AG09319 (cell line): ENCODE data around the gene CTAGE6.
"Not testable (repeated sequence)": the region's sequence is repeated elsewhere in the genome, so short reads cannot be mapped to it uniquely, and the experiment has no call there.

Experiments used
- DNase-seq: peaks from one replicate; pipeline ENCODE4 v3.0.0-alpha.2; 2010; ENCODE audit warnings: low read depth; ENCODE audit errors: extremely low read depth
- CTCF ChIP-seq: IDR thresholded peaks from 2 replicates; pipeline ENCODE4 v1.5.1; 2011; ENCODE audit warnings: low read depth, mild to moderate bottlenecking, inconsistent platforms, low read length, moderate library complexity

CTAGE6 gene

GRCh38 chr7:143735962-143736361 lies 21.5 kb downstream of the CTAGE6 start:
- no peak for TF ChIP-seq CTCF
- no peak for DNase-seq

GRCh38 chr7:143733876-143734275 lies 23.6 kb downstream of the CTAGE6 start:
- no peak for DNase-seq
- TF ChIP-seq CTCF = no peak

GRCh38 chr7:143728333-143728862 lies 29.1 kb downstream of the CTAGE6 start:
- no peak for TF ChIP-seq CTCF
- DNase-seq = no peak

GRCh38 chr7:143727561-143727960 lies 29.9 kb downstream of the CTAGE6 start:
- not testable (repeated sequence) for DNase-seq

GRCh38 chr7:143726143-143726542 lies 31.4 kb downstream of the CTAGE6 start:
- DNase-seq = not testable (repeated sequence)

GRCh38 chr7:143720335-143720734 lies 37.2 kb downstream of the CTAGE6 start:
- not testable (repeated sequence) for DNase-seq

GRCh38 chr7:143715543-143716193 lies 41.8 kb downstream of the CTAGE6 start:
- not testable (repeated sequence) for DNase-seq

- not testable (repeated sequence) for DNase-seq
These were observed 42.7 kb downstream of the CTAGE6 start for GRCh38 chr7:143714581-143715454.

- not testable (repeated sequence) for DNase-seq
These were observed 45.1 kb downstream of the CTAGE6 start for GRCh38 chr7:143712381-143712780.

GRCh38 chr7:143711727-143712324 lies 45.7 kb downstream of the CTAGE6 start:
- not testable (repeated sequence) for DNase-seq

GRCh38 chr7:143709895-143710294 lies 47.6 kb downstream of the CTAGE6 start:
- DNase-seq = not testable (repeated sequence)
